Pons (tissue), 1 donor: Measurements from ENCODE around the gene ZNF488.

Experiments
- DNase-seq: peaks from one replicate; pipeline ENCODE4 v3.0.0-alpha.2; 2016; ENCODE audit warnings: low spot score

Gene ZNF488

GRCh38 chr10:47329855-47330254, 54.2 kb downstream of the ZNF488 start:
- DNase-seq, result no peak

- DNase-seq, result no peak
These were observed 57.2 kb downstream of the ZNF488 start for GRCh38 chr10:47326927-47327330.

DNA sequence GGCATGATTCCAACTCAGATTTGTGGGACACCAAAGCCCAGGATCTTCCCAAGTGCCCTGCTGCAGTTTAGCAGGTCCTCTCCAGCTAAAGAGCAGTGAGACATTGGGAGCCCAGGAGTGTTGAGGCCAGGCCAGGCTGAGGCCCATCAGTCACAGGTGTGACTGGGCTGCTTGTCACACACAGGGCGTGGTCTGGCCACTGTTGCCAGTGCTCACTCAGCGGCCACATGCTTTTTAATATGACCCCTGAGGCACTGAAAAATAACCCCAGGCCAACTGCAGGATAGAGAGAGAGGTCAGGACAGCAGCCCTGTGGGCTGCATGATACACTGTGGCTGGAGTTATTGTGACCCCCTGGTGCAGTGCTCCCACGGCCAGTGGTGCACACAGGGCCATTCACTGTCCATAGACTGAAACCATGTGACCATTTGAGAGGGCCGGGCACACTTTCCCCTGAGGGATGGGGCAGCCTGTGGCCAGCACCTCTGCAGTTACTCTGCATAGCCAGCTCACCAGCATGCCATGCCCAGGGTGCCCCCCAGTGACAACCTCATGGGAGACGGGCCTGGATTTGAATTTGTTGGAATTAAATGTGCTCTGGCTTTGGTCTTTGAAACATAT, 57.7 kb downstream of the ZNF488 start:
- DNase-seq, result no peak

DNA sequence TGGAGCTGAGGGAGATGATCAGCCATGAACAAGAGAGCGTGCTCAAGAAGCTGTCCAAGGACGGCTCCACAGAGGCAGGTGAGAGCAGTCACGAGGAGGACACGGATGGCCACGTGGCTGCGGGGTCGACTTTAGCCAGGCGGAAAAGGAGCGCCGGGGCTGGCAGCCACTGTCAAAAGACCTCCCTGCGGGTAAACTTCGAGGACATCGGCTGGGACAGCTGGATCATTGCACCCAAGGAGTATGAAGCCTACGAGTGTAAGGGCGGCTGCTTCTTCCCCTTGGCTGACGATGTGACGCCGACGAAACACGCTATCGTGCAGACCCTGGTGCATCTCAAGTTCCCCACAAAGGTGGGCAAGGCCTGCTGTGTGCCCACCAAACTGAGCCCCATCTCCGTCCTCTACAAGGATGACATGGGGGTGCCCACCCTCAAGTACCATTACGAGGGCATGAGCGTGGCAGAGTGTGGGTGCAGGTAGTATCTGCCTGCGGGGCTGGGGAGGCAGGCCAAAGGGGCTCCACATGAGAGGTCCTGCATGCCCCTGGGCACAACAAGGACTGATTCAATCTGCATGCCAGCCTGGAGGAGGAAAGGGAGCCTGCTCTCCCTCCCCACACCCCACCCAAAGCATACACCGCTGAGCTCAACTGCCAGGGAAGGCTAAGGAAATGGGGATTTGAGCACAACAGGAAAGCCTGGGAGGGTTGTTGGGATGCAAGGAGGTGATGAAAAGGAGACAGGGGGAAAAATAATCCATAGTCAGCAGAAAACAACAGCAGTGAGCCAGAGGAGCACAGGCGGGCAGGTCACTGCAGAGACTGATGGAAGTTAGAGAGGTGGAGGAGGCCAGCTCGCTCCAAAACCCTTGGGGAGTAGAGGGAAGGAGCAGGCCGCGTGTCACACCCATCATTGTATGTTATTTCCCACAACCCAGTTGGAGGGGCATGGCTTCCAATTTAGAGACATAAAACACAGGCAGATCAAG, 58.5 kb downstream of the ZNF488 start:
- DNase-seq, result no peak

DNA sequence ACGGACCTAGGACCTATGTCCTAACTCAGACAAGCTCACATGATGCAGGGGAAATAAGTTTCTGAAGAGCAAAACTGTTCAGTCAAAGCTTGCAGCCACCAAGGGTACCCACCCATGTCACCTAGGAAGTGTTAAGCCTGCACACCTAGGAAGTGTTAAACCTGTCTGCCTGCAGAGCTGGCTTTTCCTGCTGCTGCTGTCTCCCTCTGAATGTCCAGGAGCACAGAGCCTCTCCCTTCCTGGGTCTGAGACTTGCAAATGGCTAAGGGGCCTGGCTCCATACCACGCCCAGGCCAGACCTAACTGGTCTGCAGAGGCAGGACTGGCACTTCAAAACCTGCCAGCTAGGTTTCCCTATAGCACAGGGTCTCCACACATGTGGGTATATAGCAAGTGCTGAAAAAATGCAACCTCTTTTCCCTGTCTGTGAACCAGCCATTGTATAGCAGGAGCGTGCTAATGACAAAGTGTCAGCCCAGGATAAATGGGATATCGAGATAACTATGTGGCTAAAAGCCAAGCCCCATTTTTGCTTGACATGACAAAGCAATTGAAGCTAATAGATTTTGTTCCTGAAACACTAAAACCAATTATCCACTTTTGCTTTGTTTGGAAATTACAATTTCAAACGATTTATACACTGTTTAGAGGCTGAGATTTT, 60.3 kb downstream of the ZNF488 start:
- no peak for DNase-seq

DNA sequence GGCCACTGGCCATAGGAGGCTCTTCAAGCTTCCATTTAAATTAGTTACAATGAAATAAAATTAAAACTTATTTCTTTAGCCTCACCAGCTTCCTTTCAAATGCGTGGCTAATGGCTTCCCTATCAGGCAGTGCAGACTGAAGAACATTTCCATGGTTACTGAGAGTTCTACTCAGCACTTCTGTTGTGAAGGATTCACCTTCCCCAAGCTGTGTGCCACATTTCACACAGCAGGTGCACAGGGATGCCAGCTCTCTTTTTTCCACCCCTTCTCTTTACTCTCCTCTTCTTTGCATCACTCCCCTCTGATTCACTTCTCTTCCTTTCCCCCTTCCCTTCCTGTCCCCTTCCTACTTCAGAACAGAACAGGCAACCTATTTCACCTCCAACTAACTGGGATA, 61.0 kb downstream of the ZNF488 start:
- no peak for DNase-seq

DNA sequence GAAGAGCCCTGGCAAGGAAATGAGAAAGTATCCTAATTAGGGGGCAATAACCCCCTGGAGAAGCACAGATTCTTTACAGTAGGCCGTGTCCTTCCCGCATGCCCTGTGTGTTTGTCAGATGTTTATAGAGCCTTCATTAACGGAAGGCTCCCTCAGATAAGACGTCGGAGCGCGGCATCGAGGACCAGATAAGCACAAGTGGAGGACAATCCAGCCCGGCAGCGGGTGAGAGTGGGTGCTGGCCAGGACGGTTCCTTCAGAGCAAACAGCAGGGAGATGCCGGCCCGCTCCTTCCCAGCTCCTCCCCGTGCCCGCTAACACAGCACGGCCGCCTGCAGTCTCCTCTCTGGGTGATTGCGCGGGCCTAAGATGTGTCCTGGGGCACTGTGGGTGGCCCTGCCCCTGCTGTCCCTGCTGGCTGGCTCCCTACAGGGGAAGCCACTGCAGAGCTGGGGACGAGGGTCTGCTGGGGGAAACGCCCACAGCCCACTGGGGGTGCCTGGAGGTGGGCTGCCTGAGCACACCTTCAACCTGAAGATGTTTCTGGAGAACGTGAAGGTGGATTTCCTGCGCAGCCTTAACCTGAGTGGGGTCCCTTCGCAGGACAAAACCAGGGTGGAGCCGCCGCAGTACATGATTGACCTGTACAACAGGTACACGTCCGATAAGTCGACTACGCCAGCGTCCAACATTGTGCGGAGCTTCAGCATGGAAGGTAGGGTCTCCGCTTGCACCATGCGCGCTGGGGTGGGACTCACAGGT, 61.6 kb downstream of the ZNF488 start, which contains the start of gene GDF2:
Gene GDF2 (plus strand): TSS at position 155 of the 762 bp plus-strand sequence. CDS start 215 bp downstream, at position 370.
- no peak for DNase-seq

- no peak for DNase-seq
These were observed 62.4 kb downstream of the ZNF488 start for GRCh38 chr10:47321521-47322195.

GRCh38 chr10:47320812-47321211, 63.3 kb downstream of the ZNF488 start:
- DNase-seq, result no peak

- DNase-seq, result no peak
These were observed 64.3 kb downstream of the ZNF488 start for GRCh38 chr10:47319784-47320183.

DNA sequence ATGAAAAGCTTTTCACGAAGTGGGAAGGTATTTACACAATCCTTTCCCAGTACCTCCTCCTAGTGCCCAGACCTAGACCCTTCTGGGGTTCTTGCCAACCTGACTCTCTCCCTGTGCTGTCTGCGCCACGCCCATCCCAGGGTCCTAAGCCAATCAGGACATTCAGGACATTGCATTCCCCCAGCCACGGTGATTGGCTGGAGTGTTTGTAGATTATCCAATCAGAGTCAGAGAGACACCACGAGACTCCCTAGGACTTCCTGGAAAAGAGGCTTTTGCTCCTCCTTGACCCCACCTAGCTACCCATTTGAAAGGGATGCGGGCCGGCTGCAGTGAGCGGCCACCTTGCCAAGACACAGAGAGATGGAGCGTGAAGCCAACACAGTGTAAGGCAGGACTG, 65.4 kb downstream of the ZNF488 start:
- DNase-seq, result no peak

DNA sequence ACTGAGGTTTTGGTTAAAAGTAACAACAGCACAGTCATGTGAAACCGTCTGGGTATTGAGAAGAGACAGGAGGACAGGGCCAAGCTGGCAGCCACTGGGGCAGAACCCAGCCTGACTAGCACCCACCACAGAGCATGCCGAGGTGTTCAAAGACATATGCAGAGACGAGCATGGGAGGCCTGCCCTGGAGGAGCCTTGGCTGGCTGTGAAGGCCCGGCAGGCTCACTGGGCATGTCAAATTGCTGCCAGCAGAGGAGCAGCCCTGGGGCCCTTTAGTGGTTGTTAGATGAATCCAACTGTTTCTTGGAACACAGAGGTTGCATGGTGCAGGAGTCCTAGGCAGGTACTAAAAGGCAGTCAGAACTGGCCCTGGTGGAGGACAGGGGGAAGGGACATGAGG, 66.8 kb downstream of the ZNF488 start:
- no peak for DNase-seq

GRCh38 chr10:47316131-47316530, 68.0 kb downstream of the ZNF488 start:
- no peak for DNase-seq
